ENCODE measurements around the gene IL20RA. TPM values are rescaled to one million over a fixed set of nuclear protein-coding genes. Genes with fewer than 3 reads are reported as not detected.

Gene IL20RA
- total and polyA plus RNA-seq, 2 donors (not counting 3 experiments of a cell fraction or from before 2014, with no cell fraction given) = not detected

- Histone ChIP-seq H4K20me1 (replicated peaks; ENCODE audit: control insufficient read depth, extremely low read depth, insufficient read depth, low read length) (no peaks in the 10 kb centered on the region), H3K4me2 (ENCODE audit: insufficient read depth, low read length) (no peak overlapping the region), H3K27me3 (ENCODE audit: control insufficient read depth in 2 of 2, insufficient read depth in 2 of 2, low read length in 2 of 2) (peaks cover 9 to 10% of the 10 kb centered on the region in 2 experiments), H3K4me3 (replicated peaks in 1 of 3; ENCODE audit: insufficient read depth in 1 of 3, low read depth in 1 of 3, low read length in 3 of 3) (no peak overlapping the region), H3K4me1 (ENCODE audit: control insufficient read depth, extremely low read depth, insufficient read depth, low read length) (no peaks in the 10 kb centered on the region), H3K9me3 (replicated peaks; ENCODE audit: control insufficient read depth, insufficient read depth, low read length) (no peaks in the 10 kb centered on the region), H3K9me1 (replicated peaks; ENCODE audit: control insufficient read depth, extremely low read depth, insufficient read depth, low read length) (no peaks in the 10 kb centered on the region), H3K36me3 (ENCODE audit: control insufficient read depth in 2 of 2, extremely low read depth in 1 of 2, insufficient read depth in 2 of 2, low read length in 2 of 2) (no peaks in the 10 kb centered on the region), H3K79me2 (ENCODE audit: control insufficient read depth, insufficient read depth, low read length) (no peaks in the 10 kb centered on the region), H2AFZ (ENCODE audit: low read depth, low read length) (no peak overlapping the region), H3K27ac (ENCODE audit: insufficient read depth, low read depth, low read length) (no peak overlapping the region), H3K9ac (replicated peaks; ENCODE audit: extremely low read depth, insufficient read depth, low read length) (no peak overlapping the region)
- ChIA-PET POLR2A (no interaction called here), CTCF (no interaction called here)
- FAIRE-seq (no peak), DNase-seq (ENCODE audit: low read depth, low spot score) (no peak)
- BruUV-seq (replicated peaks) = no TSS peak
- TF ChIP-seq MYC (IDR thresholded peaks at IDR 0.05; ENCODE audit: low read depth, low read length) = no peak
- TF ChIP-seq EZH2 (IDR thresholded peaks at IDR 0.05; ENCODE audit: borderline replicate concordance, low read depth, low read length, severe bottlenecking) = no peak
- no peak for TF ChIP-seq POLR2AphosphoS5 (IDR thresholded peaks at IDR 0.05; ENCODE audit: insufficient read depth, low read depth, low read length)
- TF ChIP-seq FOS (IDR thresholded peaks at IDR 0.05; ENCODE audit: borderline replicate concordance, insufficient read depth, low read length) = no peak
- TF ChIP-seq JUN (IDR thresholded peaks at IDR 0.05; ENCODE audit: borderline replicate concordance, insufficient read depth, insufficient read length, low read depth) = no peak
- TF ChIP-seq POLR2A (IDR thresholded peaks at IDR 0.05; ENCODE audit: low read depth, low read length) = no peak
- no peak for TF ChIP-seq GATA2 (IDR thresholded peaks at IDR 0.05; ENCODE audit: insufficient read depth, insufficient read length, low read depth, low read length)
- TF ChIP-seq, protein P1, sequence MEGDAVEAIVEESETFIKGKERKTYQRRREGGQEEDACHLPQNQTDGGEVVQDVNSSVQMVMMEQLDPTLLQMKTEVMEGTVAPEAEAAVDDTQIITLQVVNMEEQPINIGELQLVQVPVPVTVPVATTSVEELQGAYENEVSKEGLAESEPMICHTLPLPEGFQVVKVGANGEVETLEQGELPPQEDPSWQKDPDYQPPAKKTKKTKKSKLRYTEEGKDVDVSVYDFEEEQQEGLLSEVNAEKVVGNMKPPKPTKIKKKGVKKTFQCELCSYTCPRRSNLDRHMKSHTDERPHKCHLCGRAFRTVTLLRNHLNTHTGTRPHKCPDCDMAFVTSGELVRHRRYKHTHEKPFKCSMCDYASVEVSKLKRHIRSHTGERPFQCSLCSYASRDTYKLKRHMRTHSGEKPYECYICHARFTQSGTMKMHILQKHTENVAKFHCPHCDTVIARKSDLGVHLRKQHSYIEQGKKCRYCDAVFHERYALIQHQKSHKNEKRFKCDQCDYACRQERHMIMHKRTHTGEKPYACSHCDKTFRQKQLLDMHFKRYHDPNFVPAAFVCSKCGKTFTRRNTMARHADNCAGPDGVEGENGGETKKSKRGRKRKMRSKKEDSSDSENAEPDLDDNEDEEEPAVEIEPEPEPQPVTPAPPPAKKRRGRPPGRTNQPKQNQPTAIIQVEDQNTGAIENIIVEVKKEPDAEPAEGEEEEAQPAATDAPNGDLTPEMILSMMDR (IDR thresholded peaks at IDR 0.05; ENCODE audit: extremely low read depth in 1 of 2, insufficient read depth in 1 of 2, low read depth in 1 of 2, low read length in 2 of 2) = no peak
- TF ChIP-seq, protein P2, sequence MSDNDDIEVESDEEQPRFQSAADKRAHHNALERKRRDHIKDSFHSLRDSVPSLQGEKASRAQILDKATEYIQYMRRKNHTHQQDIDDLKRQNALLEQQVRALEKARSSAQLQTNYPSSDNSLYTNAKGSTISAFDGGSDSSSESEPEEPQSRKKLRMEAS (IDR thresholded peaks at IDR 0.05; ENCODE audit: insufficient read depth, insufficient read length) = no peak
- intact Hi-C loops (cut with micrococcal nuclease) = no loop called here
- dilution Hi-C loops (cut with MboI; ENCODE audit: extremely low pct_ligation_motif_present, low sequenced_read_pairs) = no loop called here
Observed at GRCh38 chr6:137049095-137049494, 4.3 kb upstream of the IL20RA start.

Data from endothelial cell of umbilical vein (primary cell).